ENCODE measurements around the gene HIP1R.

The HIP1R gene

GRCh38 chr12:122860040-122860853 lies 25.0 kb downstream of the HIP1R start:
- DNase-seq (ENCODE audit: low read depth), result peak; percentile 77
- peak; percentile 85 for TF ChIP-seq CTCF (conservative IDR thresholded peaks at IDR 0.05; ENCODE audit: control insufficient read depth, insufficient read depth, low read depth, low read length)
- no peak overlapping the region for H3K4me3 ChIP-seq (ENCODE audit: control insufficient read depth, low read depth, low read length)

- no peak overlapping the region for H3K4me3 ChIP-seq (ENCODE audit: control insufficient read depth, low read depth, low read length)
- TF ChIP-seq CTCF (conservative IDR thresholded peaks at IDR 0.05; ENCODE audit: control insufficient read depth, insufficient read depth, low read depth, low read length), result no peak
- no peak for DNase-seq (ENCODE audit: low read depth)
Measured at GRCh38 chr12:122860854-122861586, 25.8 kb downstream of the HIP1R start.

- TF ChIP-seq CTCF (conservative IDR thresholded peaks at IDR 0.05; ENCODE audit: control insufficient read depth, insufficient read depth, low read depth, low read length), result no peak
- no peak for DNase-seq (ENCODE audit: low read depth)
- H3K4me3 ChIP-seq (ENCODE audit: control insufficient read depth, low read depth, low read length), result no peak overlapping the region
Measured at GRCh38 chr12:122861587-122861970, 26.3 kb downstream of the HIP1R start.

GRCh38 chr12:122862110-122862634 lies 26.9 kb downstream of the HIP1R start:
- TF ChIP-seq CTCF (conservative IDR thresholded peaks at IDR 0.05; ENCODE audit: control insufficient read depth, insufficient read depth, low read depth, low read length), result no peak
- H3K4me3 ChIP-seq (ENCODE audit: control insufficient read depth, low read depth, low read length), result no peak overlapping the region
- no peak for DNase-seq (ENCODE audit: low read depth)

GRCh38 chr12:122862872-122863701 lies 27.8 kb downstream of the HIP1R start:
- TF ChIP-seq CTCF (conservative IDR thresholded peaks at IDR 0.05; ENCODE audit: control insufficient read depth, insufficient read depth, low read depth, low read length), result no peak
- H3K4me3 ChIP-seq (ENCODE audit: control insufficient read depth, low read depth, low read length), result no peak overlapping the region
- no peak for DNase-seq (ENCODE audit: low read depth)

GRCh38 chr12:122864894-122865253 lies 29.6 kb downstream of the HIP1R start:
- H3K4me3 ChIP-seq (ENCODE audit: control insufficient read depth, low read depth, low read length), result no peak overlapping the region
- TF ChIP-seq CTCF (conservative IDR thresholded peaks at IDR 0.05; ENCODE audit: control insufficient read depth, insufficient read depth, low read depth, low read length), result no peak
- no peak for DNase-seq (ENCODE audit: low read depth)
